ENCODE results near the gene CHAF1A.

CHAF1A gene

GRCh38 chr19:4444765-4445741, 42.6 kb downstream of the CHAF1A start:
- Histone ChIP-seq H3K36me3 (peaks cover 80% of the 10 kb centered on the region), H3K9me3 (no peaks in the 10 kb centered on the region), H3K4me1 (ENCODE audit: control insufficient read depth in 1 of 2, insufficient read depth in 1 of 2, low read depth in 1 of 2, low read length in 1 of 2) (no peaks in the 10 kb centered on the region), H3K4me3 (ENCODE audit: low read depth in 1 of 2, low read length in 1 of 2) (no peak overlapping the region), H3K27me3 (no peaks in the 10 kb centered on the region), H3K27ac (no peak overlapping the region)
- TF ChIP-seq CTCF (IDR thresholded peaks at IDR 0.05) = no peak

DNA sequence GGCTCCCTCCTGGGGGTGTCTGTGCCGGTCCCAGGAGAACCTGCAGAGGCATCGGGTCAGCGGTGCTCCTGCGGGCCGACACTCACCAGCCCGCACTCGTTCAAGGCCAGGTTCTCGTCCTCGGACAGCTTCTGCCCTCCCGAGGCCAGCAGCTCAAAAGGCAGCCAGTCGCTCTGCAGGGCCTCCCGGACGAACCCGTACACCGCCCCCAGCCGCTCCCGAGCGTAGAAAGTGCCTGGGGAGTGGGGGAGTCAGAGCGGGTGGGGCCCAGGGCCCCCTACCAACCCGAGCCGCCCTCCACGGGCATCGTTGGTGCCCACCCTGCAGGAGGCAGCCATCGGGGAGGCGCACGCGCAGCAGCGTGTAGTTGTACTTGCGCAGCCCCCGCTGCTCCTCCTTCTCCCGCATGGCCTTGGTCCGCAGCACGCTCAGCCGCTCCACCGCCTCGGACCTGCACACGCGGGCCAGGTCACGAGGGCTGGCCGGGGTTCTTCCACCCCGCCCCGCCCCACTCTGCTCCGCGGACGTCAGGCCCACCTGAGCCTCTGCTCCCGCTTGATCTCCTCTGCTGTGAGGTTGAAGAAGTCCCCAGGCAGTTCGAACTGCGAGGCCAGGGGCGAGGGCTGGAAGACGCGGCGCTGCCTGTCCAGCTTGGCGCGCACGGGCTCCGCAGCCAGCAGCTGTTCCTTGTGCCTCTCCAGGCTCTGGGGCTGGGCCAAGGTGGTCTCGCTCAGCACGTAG, 43.7 kb downstream of the CHAF1A start:
- no peaks in the 10 kb centered on the region for H3K9me3 ChIP-seq
- no peak for TF ChIP-seq CTCF (IDR thresholded peaks at IDR 0.05)
- no peaks in the 10 kb centered on the region for H3K4me1 ChIP-seq (ENCODE audit: control insufficient read depth in 1 of 2, insufficient read depth in 1 of 2, low read depth in 1 of 2, low read length in 1 of 2)
- no peak overlapping the region for H3K4me3 ChIP-seq (ENCODE audit: low read depth in 1 of 2, low read length in 1 of 2)
- no peaks in the 10 kb centered on the region for H3K27me3 ChIP-seq
- no peak overlapping the region for H3K27ac ChIP-seq
- H3K36me3 ChIP-seq = peaks cover 84% of the 10 kb centered on the region

- H3K9me3 ChIP-seq = no peaks in the 10 kb centered on the region
- H3K36me3 ChIP-seq = peaks cover 91% of the 10 kb centered on the region
- no peak overlapping the region for H3K4me3 ChIP-seq (ENCODE audit: low read depth in 1 of 2, low read length in 1 of 2)
- TF ChIP-seq CTCF (IDR thresholded peaks at IDR 0.05) = no peak
- no peaks in the 10 kb centered on the region for H3K4me1 ChIP-seq (ENCODE audit: control insufficient read depth in 1 of 2, insufficient read depth in 1 of 2, low read depth in 1 of 2, low read length in 1 of 2)
- no peaks in the 10 kb centered on the region for H3K27me3 ChIP-seq
- H3K27ac ChIP-seq = no peak overlapping the region
These were observed 44.3 kb downstream of the CHAF1A start for GRCh38 chr19:4446704-4447200.

GRCh38 chr19:4447327-4448146, 45.1 kb downstream of the CHAF1A start:
- H3K4me1 ChIP-seq (ENCODE audit: control insufficient read depth in 1 of 2, insufficient read depth in 1 of 2, low read depth in 1 of 2, low read length in 1 of 2) = no peaks in the 10 kb centered on the region
- H3K4me3 ChIP-seq (ENCODE audit: low read depth in 1 of 2, low read length in 1 of 2) = no peak overlapping the region
- H3K27ac ChIP-seq = no peak overlapping the region
- H3K9me3 ChIP-seq = no peaks in the 10 kb centered on the region
- peaks cover 98% of the 10 kb centered on the region for H3K36me3 ChIP-seq
- no peaks in the 10 kb centered on the region for H3K27me3 ChIP-seq
- no peak for TF ChIP-seq CTCF (IDR thresholded peaks at IDR 0.05)

Measured in neutrophil (primary cell).